ENCODE data around the gene SCFD2.

Gene SCFD2

GRCh38 chr4:52987392-52988056 is 378.3 kb downstream of the SCFD2 start:
- DNase-seq (ENCODE audit: low read depth), result peak; percentile 72

- peak; percentile 21 for DNase-seq (ENCODE audit: low read depth)
These were observed 381.4 kb downstream of the SCFD2 start for GRCh38 chr4:52984462-52984881.

GRCh38 chr4:52983563-52984303 is 382.1 kb downstream of the SCFD2 start:
- DNase-seq (ENCODE audit: low read depth), result peak; percentile 62

GRCh38 chr4:52982946-52983340 is 382.9 kb downstream of the SCFD2 start:
- no peak for DNase-seq (ENCODE audit: low read depth)

- peak; percentile 68 for DNase-seq (ENCODE audit: low read depth)
These were observed 383.5 kb downstream of the SCFD2 start for GRCh38 chr4:52982255-52982945.

GRCh38 chr4:52979821-52980590 is 385.9 kb downstream of the SCFD2 start:
- DNase-seq (ENCODE audit: low read depth), result no peak

- peak; percentile 13 for DNase-seq (ENCODE audit: low read depth)
These were observed 386.8 kb downstream of the SCFD2 start for GRCh38 chr4:52979020-52979419.

- DNase-seq (ENCODE audit: low read depth), result no peak
These were observed 388.6 kb downstream of the SCFD2 start for GRCh38 chr4:52977252-52977651.

GRCh38 chr4:52976523-52977230 is 389.2 kb downstream of the SCFD2 start:
- no peak for DNase-seq (ENCODE audit: low read depth)

- no peak for DNase-seq (ENCODE audit: low read depth)
These were observed 397.2 kb downstream of the SCFD2 start for GRCh38 chr4:52968691-52969090.

GRCh38 chr4:52968241-52968640 is 397.6 kb downstream of the SCFD2 start:
- no peak for DNase-seq (ENCODE audit: low read depth)

GRCh38 chr4:52966781-52967180 is 399.1 kb downstream of the SCFD2 start:
- DNase-seq (ENCODE audit: low read depth), result peak; percentile 53

- peak; percentile 39 for DNase-seq (ENCODE audit: low read depth)
These were observed 399.7 kb downstream of the SCFD2 start for GRCh38 chr4:52966172-52966571.

GRCh38 chr4:52964561-52965101 is 401.2 kb downstream of the SCFD2 start:
- no peak for DNase-seq (ENCODE audit: low read depth)

- no peak for DNase-seq (ENCODE audit: low read depth)
These were observed 401.9 kb downstream of the SCFD2 start for GRCh38 chr4:52964011-52964410.

- DNase-seq (ENCODE audit: low read depth), result no peak
These were observed 403.1 kb downstream of the SCFD2 start for GRCh38 chr4:52962721-52963120.

- no peak for DNase-seq (ENCODE audit: low read depth)
These were observed 404.0 kb downstream of the SCFD2 start for GRCh38 chr4:52961666-52962412.

- DNase-seq (ENCODE audit: low read depth), result no peak
These were observed 406.3 kb downstream of the SCFD2 start for GRCh38 chr4:52959541-52959940.

GRCh38 chr4:52957835-52958631 is 407.8 kb downstream of the SCFD2 start:
- DNase-seq (ENCODE audit: low read depth), result no peak

GRCh38 chr4:52957220-52957686 is 408.6 kb downstream of the SCFD2 start:
- peak; percentile 31 for DNase-seq (ENCODE audit: low read depth)
